Stimulated activated CD8-positive, alpha-beta memory T cell treated with anti-CD3 and anti-CD28 coated beads, Interleukin-15, amount 100 ng/mL, for 1 hour (primary cell): ENCODE data around the gene MRTFA.
"Not testable (repeated sequence)": the region's sequence is repeated elsewhere in the genome, so short reads cannot be mapped to it uniquely, and the experiment has no call there.

Experiments used
- DNase-seq: peaks from one replicate; pipeline ENCODE4 v3.0.0-alpha.2; 2020; ENCODE audit warnings: low read depth

Gene MRTFA

GRCh38 chr22:40595497-40596234, 40.9 kb downstream of the MRTFA start:
- no peak for DNase-seq

GRCh38 chr22:40594924-40595323, 41.6 kb downstream of the MRTFA start:
- DNase-seq, result no peak

- no peak for DNase-seq
Observed at GRCh38 chr22:40594346-40594745, 42.2 kb downstream of the MRTFA start.

- no peak for DNase-seq
Observed at GRCh38 chr22:40593460-40594273, 42.9 kb downstream of the MRTFA start.

- no peak for DNase-seq
Observed at GRCh38 chr22:40592352-40593113, 44.0 kb downstream of the MRTFA start.

- DNase-seq, result no peak
Observed at GRCh38 chr22:40588726-40589125, 47.8 kb downstream of the MRTFA start.

GRCh38 chr22:40586781-40587180, 49.7 kb downstream of the MRTFA start:
- DNase-seq, result no peak

GRCh38 chr22:40585310-40585751, 51.2 kb downstream of the MRTFA start:
- DNase-seq, result no peak

- not testable (repeated sequence) for DNase-seq
Observed at GRCh38 chr22:40584766-40585165, 51.8 kb downstream of the MRTFA start.

GRCh38 chr22:40583053-40583741, 53.3 kb downstream of the MRTFA start:
- no peak for DNase-seq

- no peak for DNase-seq
Observed at GRCh38 chr22:40582063-40582462, 54.5 kb downstream of the MRTFA start.

- no peak for DNase-seq
Observed at GRCh38 chr22:40580631-40581030, 55.9 kb downstream of the MRTFA start.

- DNase-seq, result no peak
Observed at GRCh38 chr22:40578171-40578570, 58.3 kb downstream of the MRTFA start.

GRCh38 chr22:40572976-40573375, 63.5 kb downstream of the MRTFA start:
- DNase-seq, result no peak

- no peak for DNase-seq
Observed at GRCh38 chr22:40571887-40572286, 64.6 kb downstream of the MRTFA start.

GRCh38 chr22:40567626-40568328, 68.7 kb downstream of the MRTFA start:
- no peak for DNase-seq

- DNase-seq, result no peak
Observed at GRCh38 chr22:40567106-40567505, 69.4 kb downstream of the MRTFA start.

- DNase-seq, result no peak
Observed at GRCh38 chr22:40560994-40561515, 75.5 kb downstream of the MRTFA start.

- no peak for DNase-seq
Observed at GRCh38 chr22:40560551-40560950, 76.0 kb downstream of the MRTFA start.

- no peak for DNase-seq
Observed at GRCh38 chr22:40557972-40558371, 78.5 kb downstream of the MRTFA start.

GRCh38 chr22:40556641-40557040, 79.9 kb downstream of the MRTFA start:
- no peak for DNase-seq
